ENCODE data around the gene CACHD1. TPM values are rescaled to one million over a fixed set of nuclear protein-coding genes. Genes with fewer than 3 reads are reported as not detected.
"Not testable (repeated sequence)": the region's sequence is repeated elsewhere in the genome, so short reads cannot be mapped to it uniquely, and the experiment has no call there.

Gene CACHD1
- total RNA-seq, 1 donor from 2014 or later = not detected

- DNase-seq (ENCODE audit: low read depth) = no peak
These were observed 111.4 kb downstream of the CACHD1 start for GRCh38 chr1:64581135-64581842.

GRCh38 chr1:64581843-64582185 is 111.9 kb downstream of the CACHD1 start:
- DNase-seq (ENCODE audit: low read depth) = no peak

- no peak for DNase-seq (ENCODE audit: low read depth)
These were observed 114.5 kb downstream of the CACHD1 start for GRCh38 chr1:64584479-64584878.

GRCh38 chr1:64588876-64589275 is 118.9 kb downstream of the CACHD1 start:
- DNase-seq (ENCODE audit: low read depth) = no peak

- DNase-seq (ENCODE audit: low read depth) = no peak
These were observed 120.4 kb downstream of the CACHD1 start for GRCh38 chr1:64590316-64590715.

GRCh38 chr1:64594446-64594845 is 124.5 kb downstream of the CACHD1 start:
- no peak for DNase-seq (ENCODE audit: low read depth)

- DNase-seq (ENCODE audit: low read depth) = no peak
These were observed 126.1 kb downstream of the CACHD1 start for GRCh38 chr1:64595871-64596515.

GRCh38 chr1:64597113-64597512 is 127.2 kb downstream of the CACHD1 start:
- DNase-seq (ENCODE audit: low read depth) = no peak

GRCh38 chr1:64598100-64598571 is 128.2 kb downstream of the CACHD1 start:
- DNase-seq (ENCODE audit: low read depth) = no peak

GRCh38 chr1:64599242-64599641 is 129.3 kb downstream of the CACHD1 start:
- no peak for DNase-seq (ENCODE audit: low read depth)

- DNase-seq (ENCODE audit: low read depth) = peak; percentile 21
These were observed 131.3 kb downstream of the CACHD1 start for GRCh38 chr1:64601207-64601606.

- no peak for DNase-seq (ENCODE audit: low read depth)
These were observed 138.2 kb downstream of the CACHD1 start for GRCh38 chr1:64608005-64608650.

- no peak for DNase-seq (ENCODE audit: low read depth)
These were observed 138.7 kb downstream of the CACHD1 start for GRCh38 chr1:64608651-64609048.

GRCh38 chr1:64610950-64611349 is 141.0 kb downstream of the CACHD1 start:
- DNase-seq (ENCODE audit: low read depth) = not testable (repeated sequence)

GRCh38 chr1:64616039-64616438 is 146.1 kb downstream of the CACHD1 start:
- DNase-seq (ENCODE audit: low read depth) = peak; percentile 7

- peak; percentile 17 for DNase-seq (ENCODE audit: low read depth)
These were observed 153.8 kb downstream of the CACHD1 start for GRCh38 chr1:64623750-64624191.

- peak; percentile 79 for DNase-seq (ENCODE audit: low read depth)
These were observed 154.3 kb downstream of the CACHD1 start for GRCh38 chr1:64624218-64624713.

GRCh38 chr1:64624808-64625207 is 154.9 kb downstream of the CACHD1 start:
- DNase-seq (ENCODE audit: low read depth) = no peak

GRCh38 chr1:64630611-64631010 is 160.7 kb downstream of the CACHD1 start:
- no peak for DNase-seq (ENCODE audit: low read depth)

GRCh38 chr1:64631346-64632034 is 161.6 kb downstream of the CACHD1 start:
- no peak for DNase-seq (ENCODE audit: low read depth)

GRCh38 chr1:64632936-64633335 is 163.0 kb downstream of the CACHD1 start:
- DNase-seq (ENCODE audit: low read depth) = no peak

- DNase-seq (ENCODE audit: low read depth) = no peak
These were observed 175.8 kb downstream of the CACHD1 start for GRCh38 chr1:64645735-64646134.

Measured in myocyte (in vitro differentiated cells).